Activated T-cell treated with anti-CD3 and anti-CD28 coated beads, Interleukin-2, amount 50 U/mL, for 48 hours (primary cell): ENCODE data around the gene DPP8.

ENCODE experiments used
- DNase-seq, 2 experiments: peaks; one replicate each; pipeline ENCODE4 v3.0.0-alpha.2; 2020

DPP8 gene

GRCh38 chr15:65423976-65424679, 93.4 kb downstream of the DPP8 start:
- DNase-seq: no peak

GRCh38 chr15:65423150-65423975, 94.1 kb downstream of the DPP8 start:
- DNase-seq: no peak

DNA sequence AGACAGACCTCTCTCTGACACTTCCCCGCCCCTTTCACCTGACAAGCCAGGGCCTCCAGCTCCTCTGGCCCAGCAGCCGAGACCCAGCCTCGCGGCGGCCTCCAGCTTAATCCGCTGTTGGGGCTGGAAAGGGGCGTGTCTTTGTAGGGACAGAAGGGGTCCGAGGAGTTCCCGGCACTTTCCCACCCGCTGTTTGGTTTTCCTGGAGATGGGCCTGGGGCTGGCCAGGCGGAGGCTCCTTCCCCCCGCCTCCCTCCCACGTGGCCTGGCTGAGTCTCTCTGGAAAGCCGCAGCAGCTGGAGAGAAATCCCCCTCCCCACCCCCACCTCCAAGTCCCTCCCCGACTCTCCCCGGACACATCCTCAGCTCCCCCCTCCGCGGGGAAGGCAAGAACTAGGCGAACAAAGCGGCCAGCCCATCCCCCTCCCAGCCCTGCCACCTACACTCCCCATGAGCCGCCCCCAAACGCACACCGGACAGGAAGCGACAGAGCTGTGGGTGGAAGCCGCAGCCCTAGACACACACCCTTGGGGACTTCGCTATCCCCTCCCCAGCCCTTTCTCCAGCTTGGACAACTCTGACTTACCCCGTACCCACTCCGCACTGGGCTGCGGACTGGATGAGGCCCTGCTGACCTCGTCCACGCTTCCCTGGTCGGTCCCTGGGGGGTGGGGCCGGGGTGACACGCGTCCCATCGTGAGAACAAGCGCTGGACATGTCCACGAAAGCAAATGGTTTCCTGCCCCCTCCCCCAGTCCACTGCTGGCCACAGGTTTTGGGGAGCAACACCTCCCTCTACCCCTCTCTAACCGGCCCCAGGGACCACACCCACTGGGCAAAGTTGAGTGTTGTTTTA, 95.9 kb downstream of the DPP8 start:
- no peak for DNase-seq

DNA sequence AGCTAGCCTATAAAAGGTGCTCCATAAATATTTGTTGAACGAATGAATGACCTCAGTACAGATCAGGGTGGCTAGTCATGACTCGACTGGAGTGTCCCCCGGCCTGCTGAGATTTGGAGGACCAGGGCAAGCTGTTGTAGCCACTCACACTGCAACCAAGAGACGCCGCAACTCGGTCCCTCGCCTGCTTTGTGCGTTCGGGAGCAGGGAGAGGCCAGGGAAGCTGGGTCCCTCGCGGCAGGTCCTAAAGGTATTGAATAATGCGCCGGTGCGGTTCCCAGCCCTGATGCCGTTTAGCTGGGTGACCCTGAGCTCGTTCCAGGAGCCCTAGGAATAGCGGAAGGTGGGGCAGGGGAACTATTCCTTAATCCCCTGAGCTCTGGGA, 96.5 kb downstream of the DPP8 start:
- DNase-seq: no peak

DNA sequence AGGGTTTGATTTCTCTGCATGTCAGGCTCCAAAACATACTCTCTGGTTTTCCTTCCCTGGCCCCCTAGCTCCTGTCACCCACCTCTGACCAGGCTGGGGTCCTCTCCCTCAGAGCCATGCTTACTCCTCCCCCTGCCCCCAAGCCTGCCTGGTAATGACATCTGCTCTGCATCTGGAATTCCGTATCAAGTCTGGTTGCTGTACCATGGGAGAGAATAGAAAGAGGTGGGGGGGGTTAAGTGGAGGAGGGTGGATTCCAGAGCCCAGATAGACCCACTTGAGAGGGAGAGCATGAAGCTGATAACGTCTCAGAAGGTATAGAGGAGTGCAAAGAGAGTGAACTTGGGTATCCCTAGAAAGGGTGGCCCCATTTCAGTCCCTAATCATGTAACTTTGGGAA, 98.9 kb downstream of the DPP8 start:
- DNase-seq: no peak

DNA sequence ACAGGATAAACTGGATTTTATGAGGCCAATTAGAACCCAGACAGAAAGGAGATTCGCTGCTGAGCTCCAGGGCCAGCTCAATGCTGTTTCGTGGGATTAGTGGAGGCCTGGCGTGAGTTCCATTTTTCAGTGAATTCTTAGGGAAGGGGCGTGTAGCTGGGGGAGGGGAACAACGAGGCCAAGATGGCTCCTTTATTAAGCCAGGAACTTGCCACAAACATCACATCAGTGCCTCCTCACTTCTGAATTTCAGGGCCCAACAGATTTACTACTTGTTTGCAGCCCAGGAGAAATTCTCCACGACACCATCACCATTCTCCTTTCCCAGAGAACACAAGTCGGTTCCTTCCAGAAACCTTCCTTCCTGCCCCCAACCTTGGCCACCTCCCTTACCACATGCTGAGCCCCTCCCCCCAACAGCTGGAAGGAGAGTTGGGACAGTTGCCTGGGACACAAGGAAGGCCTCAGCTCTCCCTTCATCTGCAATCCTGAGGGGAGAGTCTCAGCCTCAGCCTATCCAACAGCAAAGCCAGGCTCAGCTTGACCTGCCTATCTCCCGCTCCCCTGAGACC, 100.6 kb downstream of the DPP8 start:
- DNase-seq: no peak

DNA sequence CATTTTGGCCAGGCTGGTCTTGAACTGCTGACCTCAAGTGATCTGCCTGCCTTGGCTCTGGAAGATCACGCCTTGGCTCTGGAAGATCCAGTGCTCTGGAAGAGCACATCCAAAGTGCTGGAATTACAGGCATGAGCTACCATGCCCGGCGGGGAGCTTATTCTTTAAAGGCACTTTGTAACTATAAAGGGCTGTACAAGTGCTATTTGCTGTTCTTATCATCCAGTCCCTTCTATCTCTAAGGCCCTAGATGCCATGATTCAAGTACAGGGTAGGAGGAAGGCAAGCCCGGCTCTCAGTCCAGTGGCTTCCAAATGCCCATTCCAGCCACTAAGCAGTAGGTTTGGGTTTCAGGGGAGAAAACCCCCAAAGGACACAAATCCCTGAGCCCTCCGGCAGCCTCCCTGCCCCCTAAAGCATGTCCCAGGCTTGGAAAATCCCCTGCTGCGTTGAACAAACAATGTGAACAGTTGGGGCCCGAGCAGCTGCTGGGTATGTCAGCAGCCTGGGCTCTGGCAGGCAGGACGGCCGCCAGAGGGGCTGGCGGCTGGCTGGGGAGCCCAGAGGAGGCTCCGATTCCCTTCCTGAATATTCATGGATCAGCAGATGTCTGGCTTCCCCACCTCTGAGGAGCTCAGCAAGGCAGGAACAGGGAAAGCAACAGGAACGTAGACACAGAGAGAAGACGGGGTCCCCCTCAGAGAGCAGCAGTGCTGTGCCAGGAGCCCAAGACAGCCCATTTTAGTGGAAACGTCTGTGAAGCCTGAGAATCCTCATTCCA, 102.5 kb downstream of the DPP8 start:
- no peak for DNase-seq

- DNase-seq: no peak
Measured at GRCh38 chr15:65413760-65414144, 103.7 kb downstream of the DPP8 start.

- DNase-seq: no peak
Measured at GRCh38 chr15:65413051-65413759, 104.3 kb downstream of the DPP8 start.

DNA sequence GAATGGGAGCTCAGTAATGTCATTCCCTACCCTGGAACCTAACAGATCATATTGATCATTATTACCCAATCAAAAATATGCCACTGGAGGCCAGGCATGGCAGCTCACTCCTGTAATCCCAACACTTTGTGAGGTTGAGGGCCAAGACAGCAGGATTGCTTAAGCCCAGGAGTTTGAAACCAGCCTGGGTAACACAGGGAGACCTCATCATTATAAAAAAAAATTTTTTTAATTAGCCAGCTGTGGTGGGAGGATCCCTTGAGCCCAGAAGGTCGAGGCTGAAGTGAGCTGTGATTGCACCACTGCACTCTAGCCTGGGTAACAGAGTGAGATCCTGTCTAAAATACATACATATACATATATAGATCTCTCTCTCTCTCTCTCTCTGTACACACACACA, 104.9 kb downstream of the DPP8 start:
- no peak for DNase-seq

DNA sequence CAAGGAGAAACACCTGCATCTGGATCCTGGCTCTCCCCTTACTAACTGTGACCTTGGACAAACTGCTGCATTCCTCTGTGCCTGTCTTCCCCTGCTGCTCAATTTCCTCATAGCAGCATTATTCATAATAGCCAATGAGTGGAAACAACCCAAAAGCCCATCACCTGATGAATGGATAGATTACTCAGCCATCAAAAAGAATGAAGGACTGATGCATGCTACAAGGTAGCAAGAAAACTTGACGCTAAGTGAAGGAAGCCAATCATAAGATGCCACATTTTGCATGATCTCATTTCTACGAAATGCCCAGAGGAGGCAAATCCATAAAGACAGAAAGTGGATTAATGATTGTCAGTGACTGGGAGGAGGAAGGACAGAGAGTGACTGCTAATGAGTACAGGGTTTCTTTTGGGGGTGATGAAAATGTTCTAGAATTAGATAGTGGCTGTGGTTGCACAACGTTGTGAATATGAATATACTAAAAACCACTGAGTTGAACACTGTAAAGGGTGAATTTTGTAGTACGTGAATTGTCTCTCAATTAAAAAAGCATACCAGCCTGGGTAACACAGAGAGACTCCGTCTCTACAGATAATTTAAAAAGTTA, 105.9 kb downstream of the DPP8 start:
- DNase-seq: no peak

DNA sequence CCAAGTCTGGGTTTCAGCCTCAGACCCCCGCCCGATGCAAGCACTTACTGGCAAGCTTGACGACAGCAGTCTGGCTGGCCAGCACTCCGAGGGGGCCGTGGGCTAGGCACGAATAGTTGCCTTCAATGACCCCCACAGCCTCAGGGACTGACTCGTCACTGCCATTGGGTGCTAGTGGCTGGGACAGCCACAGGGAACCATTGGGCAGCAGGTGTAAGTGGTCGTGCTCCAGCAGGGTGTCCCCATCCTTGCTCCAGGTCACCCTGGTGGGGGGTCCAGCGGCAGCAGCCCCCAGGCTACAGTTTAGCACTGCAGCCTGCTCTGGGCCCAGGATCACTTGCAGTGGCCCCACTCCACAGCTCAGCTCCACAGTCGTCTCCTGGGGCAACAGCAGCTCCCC, 106.5 kb downstream of the DPP8 start:
- no peak for DNase-seq

- DNase-seq: no peak
Measured at GRCh38 chr15:65410036-65410435, 107.5 kb downstream of the DPP8 start.

DNA sequence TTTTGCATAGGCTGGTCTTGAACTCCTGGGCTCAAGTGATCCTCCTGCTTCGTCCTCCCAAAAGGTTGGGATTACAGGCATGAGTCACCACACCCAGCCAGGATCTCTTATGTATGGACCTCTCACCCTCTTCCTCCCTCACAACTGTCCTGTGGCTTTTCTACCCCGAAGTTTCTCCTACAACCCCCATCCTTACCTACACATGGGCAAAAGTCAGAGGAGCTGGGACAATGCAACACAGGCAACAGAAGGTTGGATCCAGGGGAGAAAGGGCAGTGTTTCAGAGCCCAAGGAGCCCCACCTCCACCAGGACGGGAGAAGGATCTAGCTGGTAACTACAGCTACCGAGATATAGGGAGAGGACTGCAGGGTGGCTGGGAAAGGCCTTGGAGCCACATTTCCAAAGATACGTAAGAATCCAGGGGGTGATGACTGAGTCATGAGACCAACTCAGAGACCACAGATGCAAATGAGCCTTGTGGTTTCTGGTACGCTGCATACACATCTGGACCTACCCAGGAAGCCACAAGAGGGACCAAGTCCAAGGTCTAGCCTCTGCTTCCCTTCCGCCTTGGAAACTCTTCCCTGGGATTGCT, 108.4 kb downstream of the DPP8 start:
- no peak for DNase-seq

GRCh38 chr15:65408324-65409035, 109.0 kb downstream of the DPP8 start:
- DNase-seq: no peak

- no peak for DNase-seq
Measured at GRCh38 chr15:65406424-65407000, 111.0 kb downstream of the DPP8 start.

- no peak for DNase-seq
Measured at GRCh38 chr15:65405791-65406423, 111.6 kb downstream of the DPP8 start.

DNA sequence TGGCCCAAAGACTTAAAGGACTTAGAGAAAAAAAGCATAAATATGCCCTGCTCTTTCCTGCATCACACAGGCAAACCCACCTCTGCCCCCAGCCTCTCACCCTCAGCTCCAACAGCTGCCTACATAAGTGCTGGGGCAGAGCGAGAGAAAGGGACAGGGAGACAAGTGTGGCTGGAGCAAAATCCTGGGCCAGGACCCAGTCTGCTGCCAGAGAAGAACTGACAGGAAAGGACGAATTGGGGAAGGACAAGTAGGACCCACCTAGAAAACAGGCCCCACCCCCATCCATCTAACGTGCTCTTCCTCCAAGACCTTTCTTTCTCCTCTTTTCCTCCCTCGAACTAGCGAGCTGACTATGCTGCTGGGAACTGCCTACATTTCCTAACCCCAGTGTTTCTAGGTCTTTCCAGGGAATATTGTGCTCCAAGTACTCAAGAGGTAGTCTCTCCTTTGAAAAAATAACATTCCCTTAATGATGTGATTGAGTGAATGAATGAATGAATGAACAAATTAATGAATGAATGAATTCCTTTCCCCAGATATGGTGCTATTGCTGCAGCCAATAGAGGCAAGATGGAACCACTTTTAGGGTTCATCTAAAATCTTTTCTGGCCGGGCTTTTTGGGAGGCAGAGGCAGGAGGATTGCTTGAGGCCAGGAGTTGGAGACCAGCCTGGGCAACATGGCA, 113.2 kb downstream of the DPP8 start:
- DNase-seq: no peak

DNA sequence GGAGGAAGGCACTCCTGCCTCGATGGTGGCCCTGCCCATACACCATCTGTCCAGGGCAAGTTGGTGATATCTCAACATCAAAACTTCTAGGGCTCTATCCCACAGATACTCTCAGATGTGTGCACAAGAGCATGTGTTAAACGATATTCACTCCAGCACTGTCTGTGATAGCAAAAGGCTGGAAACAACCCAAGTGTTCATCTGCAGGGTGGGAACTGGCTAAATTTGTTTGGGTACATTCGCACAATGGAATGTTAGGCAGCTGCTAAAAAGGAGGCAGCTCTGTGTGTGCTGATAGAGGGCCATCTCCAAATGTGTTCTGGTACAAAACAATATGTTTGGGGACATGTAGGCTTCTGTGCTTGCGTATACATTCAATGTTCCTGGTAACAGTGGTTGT, 114.5 kb downstream of the DPP8 start:
- DNase-seq: no peak
